Measurements from ENCODE around the gene IFNAR1.
"Not testable (repeated sequence)": the region's sequence is repeated elsewhere in the genome, so short reads cannot be mapped to it uniquely, and the experiment has no call there.

Gene IFNAR1

DNA sequence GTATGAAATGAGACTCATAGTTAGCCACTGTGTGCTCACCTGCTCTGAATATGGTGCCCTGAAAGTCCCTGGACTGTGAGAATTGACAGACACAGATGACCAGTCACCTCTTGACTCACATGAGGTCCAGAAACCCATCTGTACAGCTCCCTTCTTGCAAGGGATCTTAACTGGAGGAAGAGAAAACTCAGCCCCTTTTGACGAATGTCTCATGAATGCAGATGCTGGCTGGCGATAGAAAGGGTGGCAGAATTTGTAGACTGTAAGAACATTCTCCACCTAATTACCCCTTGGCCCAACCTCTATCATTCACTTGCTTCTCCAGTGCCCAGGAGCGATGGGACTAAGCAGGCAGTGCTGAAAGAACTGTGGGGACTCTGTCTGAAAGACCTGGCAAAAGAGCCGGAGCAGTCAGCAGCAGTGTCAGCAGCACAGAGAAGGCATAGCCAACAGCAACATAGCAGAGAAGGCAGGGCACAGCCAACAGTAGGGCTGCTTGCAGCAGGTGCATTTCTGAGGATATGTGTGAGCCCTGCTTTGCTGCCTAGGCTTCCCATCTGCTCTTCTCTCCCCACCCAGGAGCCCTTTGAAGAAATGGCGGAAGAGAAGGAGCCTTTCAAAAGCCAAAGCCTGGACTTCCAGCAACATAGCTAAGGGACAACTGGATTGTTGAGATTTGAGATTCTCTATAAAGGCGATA, 52.6 kb downstream of the IFNAR1 start:
- no peak for DNase-seq (ENCODE audit: low spot score)

DNA sequence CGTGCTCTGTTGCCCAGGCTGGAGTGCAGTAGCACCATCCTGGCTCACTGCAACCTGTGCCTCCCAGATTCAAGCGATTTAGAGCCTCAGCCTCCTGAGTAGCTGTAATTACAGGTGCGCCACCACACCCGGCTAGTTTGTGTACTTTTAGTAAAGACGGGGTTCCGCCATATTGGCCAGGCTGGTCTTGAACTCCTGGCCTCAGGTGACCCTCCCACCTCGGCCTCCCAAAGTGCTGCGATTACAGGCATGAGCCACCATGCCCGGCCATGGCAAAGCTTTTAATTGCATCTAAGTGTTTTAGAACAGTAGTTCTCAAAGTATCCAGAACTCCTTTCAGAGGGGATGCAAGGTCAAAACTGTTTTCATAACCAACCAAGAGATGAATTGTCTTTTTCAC, 53.3 kb downstream of the IFNAR1 start:
- DNase-seq (ENCODE audit: low spot score) = no peak

- not testable (repeated sequence) for DNase-seq (ENCODE audit: low spot score)
These were observed 55.2 kb downstream of the IFNAR1 start for GRCh38 chr21:33379934-33380333.

DNA sequence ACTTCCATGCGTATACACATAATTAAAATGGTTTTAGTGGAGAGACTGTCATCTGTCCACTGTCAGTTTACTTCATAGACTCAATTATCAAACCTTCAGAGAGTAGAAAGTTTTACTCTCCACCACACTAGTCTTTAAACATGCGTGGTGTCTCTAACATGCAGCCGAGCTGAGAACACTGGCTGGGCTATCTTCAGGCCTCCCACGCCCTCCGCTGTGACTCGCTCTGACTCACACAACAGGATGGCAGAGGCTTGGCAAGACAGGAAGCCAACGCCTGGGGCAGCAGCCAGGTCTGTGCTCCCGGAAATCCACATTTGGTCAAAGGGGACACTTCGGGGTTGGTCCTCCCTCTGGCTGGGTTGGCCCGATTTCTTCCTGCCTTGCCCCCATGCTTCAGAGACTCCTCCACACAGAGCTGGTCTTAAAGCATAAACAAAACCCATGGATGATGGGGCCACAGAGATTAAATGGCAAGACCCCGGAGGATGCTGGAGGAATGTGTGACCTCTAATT, 55.8 kb downstream of the IFNAR1 start:
- no peak for DNase-seq (ENCODE audit: low spot score)

- DNase-seq (ENCODE audit: low spot score) = not testable (repeated sequence)
These were observed 56.6 kb downstream of the IFNAR1 start for GRCh38 chr21:33381381-33381780.

GRCh38 chr21:33383056-33383888, 58.5 kb downstream of the IFNAR1 start:
- DNase-seq (ENCODE audit: low spot score) = no peak

DNA sequence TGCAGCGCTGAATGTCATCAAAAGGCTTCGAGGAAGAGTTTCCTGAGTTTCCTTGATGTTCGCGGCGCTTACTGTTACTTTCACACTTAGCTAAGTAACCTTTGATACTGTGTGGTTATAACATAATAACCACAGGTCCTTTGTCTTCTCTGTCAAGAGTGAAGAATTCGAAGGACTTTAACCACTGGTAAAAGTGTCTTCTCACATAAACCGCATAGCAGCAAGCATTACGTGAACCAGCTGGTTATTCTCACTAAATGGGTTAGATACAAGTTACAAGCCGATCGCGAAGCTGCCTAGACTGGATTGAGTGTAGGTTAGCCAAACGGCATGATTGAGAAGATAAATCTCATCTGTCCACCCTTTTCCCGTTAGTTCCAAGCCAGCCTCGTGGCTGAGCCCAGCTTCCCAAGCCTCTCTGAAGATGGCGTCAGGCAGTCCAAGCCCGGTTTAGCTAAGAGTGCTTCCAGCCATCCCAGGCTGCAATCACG, 60.1 kb downstream of the IFNAR1 start:
- DNase-seq (ENCODE audit: low spot score) = no peak

- no peak for DNase-seq (ENCODE audit: low spot score)
These were observed 61.5 kb downstream of the IFNAR1 start for GRCh38 chr21:33386222-33386784.

- DNase-seq (ENCODE audit: low spot score) = no peak
These were observed 62.5 kb downstream of the IFNAR1 start for GRCh38 chr21:33387294-33387693.

DNA sequence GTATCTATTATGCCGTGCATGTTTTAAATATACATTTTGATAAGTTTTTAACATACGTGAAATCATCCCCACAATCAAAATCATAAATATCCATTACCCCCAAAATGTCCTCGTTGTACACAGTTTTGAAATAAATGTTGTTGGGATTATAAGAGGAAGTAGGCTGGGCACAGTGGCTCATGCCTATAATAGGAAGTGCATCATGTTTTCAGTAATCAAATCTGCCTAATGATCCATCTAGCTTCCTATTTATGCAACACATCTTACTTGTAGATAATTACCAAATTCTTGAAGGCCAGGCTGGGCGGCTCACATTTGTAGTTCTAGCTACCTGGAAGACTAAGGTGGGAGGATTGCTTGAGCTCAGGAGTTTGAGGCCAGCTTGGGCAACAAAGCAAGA, 63.4 kb downstream of the IFNAR1 start:
- no peak for DNase-seq (ENCODE audit: low spot score)

GRCh38 chr21:33390479-33390878, 65.7 kb downstream of the IFNAR1 start:
- DNase-seq (ENCODE audit: low spot score) = no peak

DNA sequence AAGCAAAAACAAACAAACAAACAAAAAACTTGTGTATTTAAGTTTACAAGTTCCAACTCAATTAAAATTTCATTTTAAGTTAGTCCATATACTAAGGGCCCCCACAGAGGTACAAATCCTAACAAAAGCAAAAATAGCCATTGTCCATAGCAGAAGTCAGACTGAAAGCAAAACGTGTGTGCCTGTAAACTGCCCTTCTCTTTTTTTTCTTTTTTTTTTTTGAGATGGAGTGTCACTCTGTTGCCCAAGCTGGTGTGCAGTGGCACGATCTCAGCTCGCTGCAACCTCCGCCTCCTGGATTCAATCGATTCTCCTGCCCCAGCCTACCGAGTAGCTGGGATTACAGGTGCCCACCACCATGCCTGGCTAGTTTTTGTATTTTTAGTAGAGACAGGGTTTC, 66.9 kb downstream of the IFNAR1 start:
- no peak for DNase-seq (ENCODE audit: low spot score)

DNA sequence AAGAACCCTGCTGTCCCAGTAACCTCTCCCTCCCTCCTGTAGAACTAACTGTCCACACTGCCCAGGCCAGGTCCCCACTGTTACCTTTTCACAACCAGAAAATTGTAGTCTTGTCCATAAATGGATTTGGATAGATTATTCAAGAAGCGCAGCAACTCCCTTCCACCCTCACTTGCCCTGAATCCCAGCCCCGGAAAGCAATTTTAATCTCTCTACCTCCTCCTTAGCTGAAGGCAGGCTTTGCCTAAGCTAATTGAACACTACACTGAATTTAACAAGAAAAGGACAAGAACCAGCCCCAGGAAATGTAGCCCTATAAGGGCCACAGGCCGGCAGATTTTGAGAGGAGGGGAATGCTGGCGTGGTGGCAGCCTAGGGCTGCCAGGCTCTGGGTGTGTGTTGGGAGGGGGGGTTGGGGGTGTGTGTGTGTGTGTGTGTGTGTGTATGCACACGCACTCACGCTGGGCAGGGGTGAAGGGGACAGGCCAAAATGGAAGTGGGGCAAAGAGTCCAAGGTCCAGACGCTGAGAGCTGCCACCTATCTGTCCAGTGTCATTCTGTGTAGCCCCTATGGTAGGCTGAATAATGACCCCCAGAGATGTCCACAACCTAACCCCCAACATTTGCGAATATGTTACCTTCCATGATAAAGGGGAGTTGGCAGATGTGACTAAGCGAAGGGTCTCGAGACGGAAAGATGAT, 67.7 kb downstream of the IFNAR1 start:
- no peak for DNase-seq (ENCODE audit: low spot score)

DNA sequence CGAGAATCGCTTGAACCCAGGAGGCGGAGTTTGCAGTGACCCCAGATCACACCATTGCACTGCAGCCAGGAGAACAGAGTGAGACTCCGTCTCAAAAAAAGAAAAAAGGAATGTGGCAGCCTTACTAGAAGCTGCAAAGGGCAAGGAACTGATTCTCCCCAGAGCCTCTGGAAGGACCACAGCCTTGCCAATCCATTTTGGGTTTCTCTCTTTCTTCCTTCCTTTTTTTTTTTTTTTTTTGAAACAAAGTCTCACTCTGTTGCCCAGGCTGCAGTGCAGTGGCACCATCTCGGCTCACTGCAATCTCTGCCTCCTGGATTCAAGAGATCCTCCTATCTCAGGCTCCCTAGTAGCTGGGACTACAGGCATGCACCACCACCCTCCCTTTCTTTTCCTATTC, 68.6 kb downstream of the IFNAR1 start:
- DNase-seq (ENCODE audit: low spot score) = no peak

DNA sequence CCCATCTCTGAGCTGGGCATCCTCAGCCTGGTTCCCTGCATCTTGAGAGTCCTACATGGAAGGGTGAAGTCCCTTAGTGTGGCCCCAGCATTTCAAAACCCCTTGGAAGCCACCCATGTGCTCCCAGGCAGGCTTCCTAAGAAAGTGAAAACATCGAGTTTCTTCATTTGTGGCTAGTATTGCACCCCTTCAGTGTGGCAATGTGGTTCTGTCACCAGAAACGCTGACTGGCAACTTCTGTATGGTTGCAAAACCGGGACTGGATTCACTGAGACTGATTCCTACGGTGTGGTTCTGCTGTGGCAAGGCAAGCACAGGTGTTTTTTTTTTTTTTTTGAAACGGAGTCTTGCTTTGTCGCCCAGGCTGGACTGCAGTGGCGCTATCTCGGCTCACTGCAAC, 69.5 kb downstream of the IFNAR1 start:
- no peak for DNase-seq (ENCODE audit: low spot score)

DNA sequence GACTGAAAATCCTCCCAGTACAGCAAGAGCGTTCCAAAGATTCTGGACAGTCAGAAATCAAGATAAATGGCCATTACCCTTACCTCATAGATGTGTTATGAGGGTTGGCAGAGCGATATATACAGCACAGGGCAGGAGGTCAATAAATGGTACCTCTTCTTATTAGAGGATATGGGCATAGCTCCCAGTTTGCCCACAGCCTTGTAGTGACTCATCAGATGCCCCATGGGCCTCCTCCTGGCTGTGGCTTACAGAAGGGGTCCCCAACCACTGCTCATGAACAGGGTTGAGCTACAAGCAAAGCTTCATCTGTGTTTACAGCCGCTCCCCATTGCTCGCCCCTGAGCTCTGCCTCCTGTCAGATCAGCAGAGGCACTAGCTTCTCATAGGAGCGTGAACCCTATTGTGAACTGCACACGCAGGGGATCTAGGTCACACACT, 71.1 kb downstream of the IFNAR1 start:
- DNase-seq (ENCODE audit: low spot score) = no peak

- DNase-seq (ENCODE audit: low spot score) = no peak
These were observed 71.7 kb downstream of the IFNAR1 start for GRCh38 chr21:33396436-33396835.

DNA sequence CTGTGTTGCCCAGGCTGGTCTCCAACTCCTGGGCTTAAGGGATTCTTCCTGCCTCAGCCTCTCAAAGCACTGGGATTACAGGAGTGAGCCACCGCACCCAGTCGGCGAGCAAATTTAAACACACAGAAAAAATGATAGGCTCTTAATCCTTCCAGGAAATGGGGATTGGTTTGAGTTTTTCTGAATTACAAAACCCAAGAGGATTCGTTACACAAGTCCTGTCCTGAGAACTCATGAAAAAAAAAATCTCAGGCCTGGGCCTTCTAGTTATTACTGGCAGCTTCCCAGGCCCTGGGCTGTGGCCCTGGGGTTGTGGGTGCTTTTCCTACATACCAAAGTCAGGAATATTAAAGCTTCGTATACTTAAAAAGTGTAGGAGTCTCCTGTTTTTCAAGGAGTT, 72.2 kb downstream of the IFNAR1 start:
- DNase-seq (ENCODE audit: low spot score) = no peak

DNA sequence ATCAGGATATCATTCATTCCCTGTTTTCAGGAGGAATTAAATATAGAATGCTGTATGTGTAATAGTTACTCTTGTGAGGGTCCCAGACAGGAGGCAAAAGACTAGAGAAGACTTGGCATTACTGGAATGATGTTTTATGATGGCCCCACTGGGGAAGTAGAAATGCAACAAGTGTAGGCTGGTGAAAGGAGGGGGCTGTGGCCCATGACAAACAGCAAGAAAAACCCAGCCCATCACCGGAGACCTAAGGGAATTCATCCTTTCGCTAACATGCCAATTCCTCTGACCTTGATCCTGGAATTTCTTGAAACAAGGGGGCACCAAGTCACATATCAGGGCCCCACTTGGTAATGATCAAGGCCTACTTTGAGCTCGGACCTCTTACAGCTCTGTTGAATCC, 72.9 kb downstream of the IFNAR1 start:
- no peak for DNase-seq (ENCODE audit: low spot score)

GRCh38 chr21:33398361-33398760, 73.6 kb downstream of the IFNAR1 start:
- no peak for DNase-seq (ENCODE audit: low spot score)

DNA sequence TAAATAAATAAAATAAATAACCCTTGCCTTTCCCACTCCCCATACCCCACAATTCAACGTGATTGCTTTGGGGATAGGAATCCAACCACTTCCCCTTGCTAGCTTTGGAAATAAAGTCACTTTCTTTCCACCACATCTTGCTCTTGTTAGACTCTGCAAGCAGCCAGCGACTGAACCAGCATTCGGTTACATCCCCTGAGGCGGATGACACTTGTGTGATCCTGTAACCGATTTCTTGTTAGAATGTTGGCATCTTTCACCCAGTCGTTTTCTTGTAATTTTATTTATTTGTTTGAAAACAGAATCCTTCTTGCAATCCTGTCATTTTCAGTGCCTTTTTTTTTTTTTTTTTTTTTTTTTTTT, 76.8 kb downstream of the IFNAR1 start:
- no peak for DNase-seq (ENCODE audit: low spot score)

Data from HuH-7.5 (cell line).